Smooth muscle cell (in vitro differentiated cells): ENCODE measurements around the gene HIVEP3. TPM values are rescaled to one million over a fixed set of nuclear protein-coding genes. Genes with fewer than 3 reads are reported as not detected.

ENCODE experiments used
- DNase-seq: peaks from one replicate; lab custom pipeline; 2025; ENCODE audit not compliant: unreplicated experiment; lab: John Stamatoyannopoulos, UW
- H2AFZ ChIP-seq: fragments of 200-600 bp; sonication (generic); 2 replicates; pipeline ENCODE4 v1.6.0; 2016; ENCODE audit warnings: antibody characterized with exemption, low read depth, mild to moderate bottlenecking
- H3F3A ChIP-seq: fragments of 200-600 bp; sonication (generic); 2 replicates; pipeline ENCODE4 v1.6.0; 2017; ENCODE audit warnings: antibody characterized with exemption, low read depth
- H3K27ac ChIP-seq: fragments of 200-600 bp; sonication (generic); 2 replicates; pipeline ENCODE4 v1.5.1; 2016; ENCODE audit warnings: low read depth, mild to moderate bottlenecking
- H3K27me3 ChIP-seq: fragments of 200-600 bp; sonication (generic); 2 replicates; pipeline ENCODE4 v1.6.1; 2016; ENCODE audit warnings: low read depth, mild to moderate bottlenecking
- H3K36me3 ChIP-seq: fragments of 200-600 bp; sonication (generic); 2 replicates; pipeline ENCODE4 v1.5.1; 2016; ENCODE audit warnings: low read depth
- H3K4me1 ChIP-seq: fragments of 200-600 bp; sonication (generic); 2 replicates; pipeline ENCODE4 v1.5.1; 2016; ENCODE audit warnings: low read depth
- H3K4me2 ChIP-seq: fragments of 200-600 bp; sonication (generic); 2 replicates; pipeline ENCODE4 v1.6.0; 2016; ENCODE audit warnings: mild to moderate bottlenecking
- H3K4me3 ChIP-seq: fragments of 200-600 bp; sonication (generic); 2 replicates; pipeline ENCODE4 v1.5.1; 2016; ENCODE audit warnings: mild to moderate bottlenecking
- H3K79me2 ChIP-seq: fragments of 200-600 bp; sonication (generic); 2 replicates; pipeline ENCODE4 v1.6.0; 2016; ENCODE audit warnings: low read depth, mild to moderate bottlenecking
- H3K9ac ChIP-seq: fragments of 200-600 bp; sonication (generic); 2 replicates; pipeline ENCODE4 v1.6.0; 2016; ENCODE audit warnings: low read depth
- H3K9me3 ChIP-seq: fragments of 200-600 bp; sonication (generic); replicated peaks from 2 replicates; pipeline ENCODE4 v1.5.1; 2016; ENCODE audit warnings: low read depth
- H4K20me1 ChIP-seq: fragments of 200-600 bp; sonication (generic); 2 replicates; pipeline ENCODE4 v1.6.0; 2016; ENCODE audit warnings: low read depth
- CTCF ChIP-seq: fragments of 200-600 bp; sonication (generic); IDR thresholded peaks from 2 replicates; pipeline ENCODE4 v1.5.1; 2017; ENCODE audit warnings: borderline replicate concordance, mild to moderate bottlenecking, antibody characterized with exemption; ENCODE audit not compliant: insufficient read depth, poor library complexity, severe bottlenecking
- WGBS: methylation state at CpG from one replicate; pipeline ENCODE4 v1.1.7; 2016; ENCODE audit warnings: low lambda C conversion rate; 5-methylcytosine and 5-hydroxymethylcytosine counted together
- polyA plus RNA-seq: library from polyadenylated mRNA; unstranded; fragments of >200 nt; fragmentation: Nextera tagmentation; extraction: Ambion mirVana; gene quantifications from 2 replicates; pipeline ENCODE4 v1.2.1, GENCODE V29; 2016
- total RNA-seq: library from RNA; depleted of rRNA; stranded (reverse); fragments of >200 nt; gene quantifications from 2 replicates; pipeline ENCODE4 v1.2.3, GENCODE V29; 2014

The HIVEP3 gene
- total and polyA plus RNA-seq, 2 experiments from 2014 or later = 2.1 to 6.4 TPM

- Histone ChIP-seq H3K9ac (no peak overlapping the region), H3K27ac (peak overlapping the region; percentile 63)
These were observed 247.5 kb downstream of the HIVEP3 start for GRCh38 chr1:41671116-41671755.

GRCh38 chr1:41670217-41670957 is 248.3 kb downstream of the HIVEP3 start:
- Histone ChIP-seq H3K4me1 (peaks cover 22% of the 10 kb centered on the region), H3K79me2 (no peaks in the 10 kb centered on the region), H4K20me1 (no peaks in the 10 kb centered on the region), H3K9me3 (no peaks in the 10 kb centered on the region), H3K9ac (peak overlapping the region; percentile 2), H3K4me2 (peak overlapping the region; percentile 64), H3K27ac (peak overlapping the region; percentile 63), H3K27me3 (no peaks in the 10 kb centered on the region), H3K36me3 (no peaks in the 10 kb centered on the region), H3K4me3 (no peak overlapping the region), H3F3A (peaks cover 5% of the 10 kb centered on the region), H2AFZ (no peak overlapping the region)
- TF ChIP-seq CTCF = no peak
- DNase-seq = no peak
- 32% methylated on average over 4 of the region's 4 CpGs for WGBS

More at GRCh38 chr1:41671116-41671755, 247.5 kb downstream of the HIVEP3 start:
- Histone ChIP-seq H3K4me3 (no peak overlapping the region), H3K4me1 (peaks cover 22% of the 10 kb centered on the region), H3F3A (no peaks in the 10 kb centered on the region), H2AFZ (no peak overlapping the region), H3K9me3 (no peaks in the 10 kb centered on the region), H3K36me3 (no peaks in the 10 kb centered on the region), H4K20me1 (no peaks in the 10 kb centered on the region), H3K27me3 (no peaks in the 10 kb centered on the region), H3K79me2 (no peaks in the 10 kb centered on the region), H3K4me2 (peak overlapping the region; percentile 68)
- no peak for TF ChIP-seq CTCF
- 81% methylated on average over 15 of the region's 15 CpGs for WGBS
- no peak for DNase-seq

GRCh38 chr1:41668967-41669366 is 249.8 kb downstream of the HIVEP3 start:
- Histone ChIP-seq H3K4me1 (peaks cover 22% of the 10 kb centered on the region), H3K4me2 (no peak overlapping the region), H3K9me3 (no peaks in the 10 kb centered on the region), H3K27ac (no peak overlapping the region), H3F3A (peaks cover 8% of the 10 kb centered on the region), H3K36me3 (no peaks in the 10 kb centered on the region), H2AFZ (no peak overlapping the region), H3K79me2 (no peaks in the 10 kb centered on the region), H3K4me3 (no peak overlapping the region), H4K20me1 (no peaks in the 10 kb centered on the region), H3K27me3 (no peaks in the 10 kb centered on the region), H3K9ac (no peak overlapping the region)
- DNase-seq = no peak
- TF ChIP-seq CTCF = no peak
- 96% methylated on average over 3 of the region's 3 CpGs for WGBS
